Coronary artery (tissue), 2 donors: ENCODE measurements around the gene EXTL1.

Source experiments
- DNase-seq: peaks from one replicate; pipeline ENCODE4 v3.0.0-alpha.2; 2017; ENCODE audit warnings: low spot score
- H3K27ac ChIP-seq, 2 donors: fragments of 200-600 bp; sonication (generic); one replicate each; pipeline ENCODE4 v1.5.1; 2016 to 2019
- H3K4me3 ChIP-seq: fragments of 200-600 bp; sonication (generic); 2 replicates; pipeline ENCODE4 v1.5.1; 2016; ENCODE audit warnings: mild to moderate bottlenecking, moderate library complexity
- TF ChIP-seq, protein P1 (sequence below): fragments of 200-600 bp; sonication (generic); IDR thresholded peaks from one replicate; pipeline ENCODE4 v1.5.1; 2019; ENCODE audit warnings: antibody characterized with exemption

EXTL1 gene

DNA sequence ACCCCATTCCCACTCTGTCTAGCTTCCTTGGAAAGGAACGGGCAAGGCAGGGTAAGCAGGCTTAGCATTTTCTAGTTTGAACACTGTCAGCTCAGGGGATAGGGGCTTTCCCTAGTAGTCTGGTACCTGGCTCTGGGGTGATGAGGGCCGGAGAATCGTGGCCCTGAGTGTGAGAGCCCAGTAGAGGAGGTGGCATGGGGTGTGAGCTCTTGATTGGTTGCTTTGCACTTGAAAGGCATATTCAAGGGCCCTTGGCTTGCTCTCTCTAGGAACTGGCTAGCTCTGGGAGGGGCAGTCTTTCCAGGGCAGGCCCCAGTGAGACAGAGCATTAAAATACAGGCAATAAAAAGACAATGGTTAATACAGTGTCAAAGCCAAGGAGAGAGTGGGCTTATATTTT lies 10.8 kb upstream of the EXTL1 start:
- TF ChIP-seq, protein P1, sequence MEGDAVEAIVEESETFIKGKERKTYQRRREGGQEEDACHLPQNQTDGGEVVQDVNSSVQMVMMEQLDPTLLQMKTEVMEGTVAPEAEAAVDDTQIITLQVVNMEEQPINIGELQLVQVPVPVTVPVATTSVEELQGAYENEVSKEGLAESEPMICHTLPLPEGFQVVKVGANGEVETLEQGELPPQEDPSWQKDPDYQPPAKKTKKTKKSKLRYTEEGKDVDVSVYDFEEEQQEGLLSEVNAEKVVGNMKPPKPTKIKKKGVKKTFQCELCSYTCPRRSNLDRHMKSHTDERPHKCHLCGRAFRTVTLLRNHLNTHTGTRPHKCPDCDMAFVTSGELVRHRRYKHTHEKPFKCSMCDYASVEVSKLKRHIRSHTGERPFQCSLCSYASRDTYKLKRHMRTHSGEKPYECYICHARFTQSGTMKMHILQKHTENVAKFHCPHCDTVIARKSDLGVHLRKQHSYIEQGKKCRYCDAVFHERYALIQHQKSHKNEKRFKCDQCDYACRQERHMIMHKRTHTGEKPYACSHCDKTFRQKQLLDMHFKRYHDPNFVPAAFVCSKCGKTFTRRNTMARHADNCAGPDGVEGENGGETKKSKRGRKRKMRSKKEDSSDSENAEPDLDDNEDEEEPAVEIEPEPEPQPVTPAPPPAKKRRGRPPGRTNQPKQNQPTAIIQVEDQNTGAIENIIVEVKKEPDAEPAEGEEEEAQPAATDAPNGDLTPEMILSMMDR, result no peak
- H3K4me3 ChIP-seq, result no peak overlapping the region
- H3K27ac ChIP-seq, result no peak overlapping the region
- no peak for DNase-seq

GRCh38 chr1:26012864-26013263 lies 8.7 kb upstream of the EXTL1 start:
- TF ChIP-seq, protein P1, result no peak
- no peak overlapping the region for H3K4me3 ChIP-seq
- H3K27ac ChIP-seq, result no peak overlapping the region
- no peak for DNase-seq

DNA sequence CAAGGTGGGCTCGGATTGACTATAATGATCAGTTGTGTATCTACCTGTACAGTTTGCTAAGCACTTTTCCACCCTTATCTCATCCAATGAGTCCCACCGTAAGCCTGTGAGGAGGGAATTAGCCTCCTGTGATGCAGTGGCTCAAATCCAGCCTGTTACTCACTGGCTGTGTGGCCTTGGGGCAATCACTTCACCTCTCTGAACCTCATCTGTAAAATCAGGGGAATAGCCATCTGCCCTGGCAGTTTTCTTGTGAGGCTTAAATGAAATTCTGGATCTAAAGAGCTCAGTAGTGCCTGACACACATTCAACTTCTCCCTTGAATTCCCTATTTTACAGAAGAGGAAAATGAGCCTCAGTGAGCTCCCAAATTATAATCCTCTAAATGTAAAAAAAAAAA lies 7.4 kb upstream of the EXTL1 start:
- Histone ChIP-seq H3K4me3 (no peak overlapping the region), H3K27ac (no peak overlapping the region)
- DNase-seq, result no peak
- TF ChIP-seq, protein P1, result no peak

- no peak for DNase-seq
- H3K4me3 ChIP-seq, result no peak overlapping the region
- TF ChIP-seq, protein P1, result no peak
- H3K27ac ChIP-seq, result no peak overlapping the region
These were observed 6.2 kb upstream of the EXTL1 start for GRCh38 chr1:26015358-26015757.

DNA sequence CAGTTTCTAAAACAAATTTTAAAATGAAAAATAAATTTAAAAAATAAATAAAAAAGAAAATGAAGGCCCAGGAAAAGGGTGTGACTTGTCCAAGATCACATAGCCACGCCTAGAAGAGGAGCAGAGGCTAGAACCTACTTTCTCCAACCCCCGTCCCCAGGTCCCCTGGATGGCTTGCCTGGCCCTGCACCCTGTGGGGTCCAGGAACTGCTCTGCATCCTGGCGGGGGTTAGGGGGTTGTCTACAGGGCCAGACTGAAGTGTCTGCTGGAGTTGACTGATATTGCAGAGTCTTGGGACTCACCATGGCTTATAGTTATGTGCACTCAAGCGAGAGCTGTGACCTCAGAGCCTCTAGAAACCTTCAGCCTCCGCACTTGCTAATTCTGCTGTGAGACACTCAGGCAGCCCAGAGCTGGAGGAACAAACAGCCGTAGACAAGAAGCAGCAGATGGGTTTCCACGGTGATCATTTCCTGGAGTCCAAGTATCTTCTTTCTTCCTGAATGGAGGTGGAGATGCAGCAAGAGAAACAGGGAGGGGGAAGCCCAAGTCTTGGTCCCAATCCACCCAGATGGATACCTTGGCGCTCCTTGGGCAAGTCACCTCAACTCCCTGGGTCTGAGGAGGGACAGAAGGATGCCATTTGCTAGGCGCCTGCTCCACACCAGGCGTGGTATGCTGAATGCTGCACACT lies 5.2 kb upstream of the EXTL1 start:
- no peak overlapping the region for H3K27ac ChIP-seq
- TF ChIP-seq, protein P1, result no peak
- H3K4me3 ChIP-seq, result no peak overlapping the region
- no peak for DNase-seq

GRCh38 chr1:26016953-26017545 lies 4.5 kb upstream of the EXTL1 start:
- no peak for DNase-seq

More at GRCh38 chr1:26016953-26017545, 4.5 kb upstream of the EXTL1 start:
- TF ChIP-seq, protein P1, result no peak
- no peak overlapping the region for H3K27ac ChIP-seq
- H3K4me3 ChIP-seq, result no peak overlapping the region
